NCI-H774 (cell line): ENCODE data around the gene SEMA4G.

Experiments
- DNase-seq: peaks from one replicate; lab custom pipeline; 2025; lab: John Stamatoyannopoulos, UW

Gene SEMA4G

DNA sequence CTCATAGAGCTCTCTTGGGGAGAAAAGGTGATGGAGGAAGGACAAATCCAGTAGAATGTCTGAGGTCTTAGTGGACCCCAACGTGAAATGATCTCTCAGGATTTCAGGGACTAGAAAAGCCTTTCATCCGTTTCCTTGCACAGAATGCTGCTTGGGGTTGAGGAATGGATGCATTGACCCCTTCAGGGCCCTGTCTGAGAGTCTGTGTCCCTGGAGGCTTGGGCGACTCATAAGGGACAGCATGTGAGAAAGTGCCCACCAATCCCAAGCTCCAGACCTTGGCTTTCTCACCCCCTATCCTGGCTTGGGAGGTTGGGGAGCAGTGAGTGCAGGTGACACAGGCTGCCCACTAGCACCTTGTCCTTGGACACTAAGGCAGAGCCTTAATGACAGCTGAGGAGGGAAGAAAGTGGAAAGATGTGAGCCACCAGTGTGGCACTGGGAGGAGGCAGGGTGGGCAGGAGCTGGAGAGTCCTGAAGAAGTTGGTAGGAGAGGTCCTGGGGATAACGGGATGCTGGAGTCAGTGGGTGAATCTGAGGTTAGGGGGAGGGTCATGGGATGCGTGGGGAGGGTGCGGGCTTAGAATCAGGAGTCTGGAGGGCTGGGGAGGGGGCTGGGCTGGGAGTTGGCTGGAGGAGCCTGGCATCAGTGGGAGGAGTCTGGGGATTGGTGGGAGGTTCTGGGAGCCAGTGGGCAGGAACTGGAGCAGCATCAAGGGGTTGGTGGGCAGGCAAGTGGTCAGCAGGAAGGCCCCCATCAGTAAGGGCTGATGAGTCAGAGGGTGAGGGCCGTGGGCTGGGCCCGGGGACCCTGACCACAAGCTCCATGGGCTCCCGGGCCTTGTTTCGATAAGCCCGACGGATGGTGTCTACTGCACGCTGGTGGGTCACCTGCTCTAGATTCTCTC, 38.9 kb downstream of the SEMA4G start:
- no peak for DNase-seq

GRCh38 chr10:101008823-101009423, 39.6 kb downstream of the SEMA4G start:
- no peak for DNase-seq

GRCh38 chr10:101010329-101010728, 41.0 kb downstream of the SEMA4G start:
- DNase-seq, result no peak

DNA sequence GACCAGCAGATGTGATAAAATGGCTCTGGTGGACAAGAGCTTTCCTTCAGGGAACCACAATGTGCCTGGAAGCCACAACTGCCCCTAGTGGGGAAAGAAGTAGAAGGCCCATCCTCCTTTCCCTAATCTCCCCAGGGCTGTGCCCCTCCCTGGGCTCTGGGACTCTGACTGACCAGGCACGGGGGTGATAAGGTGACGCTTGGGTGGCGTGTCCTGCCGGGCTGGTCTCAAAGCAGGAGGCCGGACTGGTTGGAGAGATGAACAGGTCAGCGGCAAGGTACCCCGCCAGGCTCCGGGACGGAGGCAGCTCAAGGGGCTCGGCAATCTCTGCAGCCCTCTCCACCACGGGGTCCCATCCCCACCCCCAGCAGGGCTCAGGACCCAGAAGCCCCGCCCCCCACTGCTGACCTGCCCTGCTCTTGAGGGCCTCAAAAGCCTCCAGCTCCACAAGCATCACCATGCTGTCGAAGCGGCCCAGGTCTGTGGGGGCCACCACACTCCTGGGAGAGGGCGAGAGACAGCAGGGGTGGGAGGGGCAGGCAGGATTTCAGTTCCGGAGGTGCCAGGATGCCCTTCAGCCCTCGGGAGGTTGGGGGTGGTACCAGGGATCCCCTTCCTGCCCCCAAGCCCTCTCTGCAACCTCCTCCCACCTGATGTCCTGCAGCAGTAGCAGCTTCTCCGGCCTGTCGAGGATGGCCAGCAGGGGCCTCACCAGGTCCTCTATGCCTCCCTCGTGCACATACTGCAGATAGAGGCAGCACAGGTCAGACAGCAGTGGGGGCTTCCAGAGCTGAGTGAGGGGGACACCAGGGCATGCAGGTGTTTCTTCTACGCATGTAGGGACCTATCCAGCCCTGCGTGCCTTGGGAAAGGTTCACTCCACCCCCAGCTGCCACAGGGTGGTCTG, 42.5 kb downstream of the SEMA4G start:
- DNase-seq, result no peak

- peak; percentile 16 for DNase-seq
Measured at GRCh38 chr10:101012525-101013364, 43.4 kb downstream of the SEMA4G start.

- DNase-seq, result no peak
Measured at GRCh38 chr10:101013365-101013825, 44.1 kb downstream of the SEMA4G start.

DNA sequence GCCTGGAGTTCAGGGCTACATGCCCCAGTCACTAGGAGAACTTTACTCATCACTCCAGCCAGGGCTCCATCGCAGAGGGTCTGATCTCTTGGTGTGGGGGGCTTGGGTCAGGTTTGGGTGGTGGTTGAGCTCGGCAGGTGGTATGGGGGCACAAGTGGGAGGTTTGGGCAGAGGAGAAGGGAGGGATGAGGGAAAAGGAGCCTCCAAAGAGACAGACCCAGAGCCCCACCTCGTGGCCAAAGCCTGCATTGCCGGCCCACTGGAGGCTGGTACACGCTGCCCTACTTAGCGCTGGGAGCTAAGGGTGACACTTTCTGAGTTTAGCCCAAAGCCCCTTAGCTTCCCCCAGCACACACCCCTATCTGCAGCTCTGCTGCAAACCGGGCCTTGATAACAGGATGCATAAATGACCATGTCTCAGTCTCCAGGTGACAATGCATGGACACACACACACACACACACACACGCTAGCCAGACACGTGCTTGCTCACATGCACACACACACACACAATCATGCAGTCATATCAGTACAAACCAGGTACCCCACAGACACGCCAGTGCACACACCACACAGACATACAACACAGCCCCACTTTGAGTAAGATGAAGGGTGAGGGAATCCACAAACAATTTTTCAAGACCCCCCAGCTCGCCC, 45.1 kb downstream of the SEMA4G start:
- no peak for DNase-seq

DNA sequence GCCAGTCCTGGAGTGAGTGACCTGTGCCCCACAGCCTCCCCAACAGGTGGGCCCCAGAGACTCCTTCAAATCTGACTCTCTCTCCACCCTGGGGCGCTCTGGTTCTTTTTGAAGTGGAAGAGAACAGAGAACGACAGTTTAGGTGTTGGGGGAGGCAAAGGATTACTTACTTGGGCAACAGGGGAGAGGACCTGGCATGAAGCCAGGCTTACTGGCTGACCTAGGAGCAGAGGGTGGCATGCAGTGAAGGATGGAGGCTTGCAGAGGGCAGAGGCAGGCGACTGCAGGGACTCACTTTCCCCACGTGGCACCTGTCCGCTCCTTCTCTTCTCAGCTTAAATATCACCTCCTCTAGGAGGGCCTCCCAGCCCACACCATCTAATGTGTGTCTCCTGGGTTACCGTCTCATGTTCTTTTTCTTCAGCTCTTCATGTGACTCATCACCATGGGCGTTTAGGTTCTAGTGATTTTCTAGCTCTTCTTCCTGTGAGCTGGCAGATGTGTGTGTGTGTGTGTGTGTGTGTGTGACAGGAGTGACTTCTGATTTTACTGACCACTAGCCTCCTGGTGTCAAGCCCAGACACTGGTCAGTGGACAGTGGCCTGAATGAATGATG, 45.8 kb downstream of the SEMA4G start:
- DNase-seq, result no peak

- DNase-seq, result no peak
Measured at GRCh38 chr10:101015582-101015973, 46.3 kb downstream of the SEMA4G start.

DNA sequence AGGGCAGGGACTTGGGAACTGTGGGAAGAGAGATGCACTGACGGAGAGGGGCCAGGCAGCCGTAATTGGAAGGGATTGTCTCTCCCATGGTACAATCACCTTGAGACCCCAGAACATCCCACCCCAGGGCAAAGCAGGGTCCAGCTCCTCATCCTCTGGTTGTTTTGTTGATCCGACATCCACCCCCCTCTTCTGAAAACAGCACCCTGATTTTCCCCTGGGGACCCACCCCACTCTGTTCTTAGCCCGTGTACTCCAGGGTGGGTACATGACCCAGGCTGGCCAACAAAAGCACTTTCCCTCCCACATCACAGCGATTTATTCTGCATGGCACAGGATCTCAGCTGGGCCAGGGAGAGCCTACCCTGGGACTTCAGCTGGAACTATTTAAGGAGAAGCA, 47.5 kb downstream of the SEMA4G start:
- DNase-seq, result no peak

GRCh38 chr10:101018118-101018599, 48.9 kb downstream of the SEMA4G start:
- DNase-seq, result no peak

DNA sequence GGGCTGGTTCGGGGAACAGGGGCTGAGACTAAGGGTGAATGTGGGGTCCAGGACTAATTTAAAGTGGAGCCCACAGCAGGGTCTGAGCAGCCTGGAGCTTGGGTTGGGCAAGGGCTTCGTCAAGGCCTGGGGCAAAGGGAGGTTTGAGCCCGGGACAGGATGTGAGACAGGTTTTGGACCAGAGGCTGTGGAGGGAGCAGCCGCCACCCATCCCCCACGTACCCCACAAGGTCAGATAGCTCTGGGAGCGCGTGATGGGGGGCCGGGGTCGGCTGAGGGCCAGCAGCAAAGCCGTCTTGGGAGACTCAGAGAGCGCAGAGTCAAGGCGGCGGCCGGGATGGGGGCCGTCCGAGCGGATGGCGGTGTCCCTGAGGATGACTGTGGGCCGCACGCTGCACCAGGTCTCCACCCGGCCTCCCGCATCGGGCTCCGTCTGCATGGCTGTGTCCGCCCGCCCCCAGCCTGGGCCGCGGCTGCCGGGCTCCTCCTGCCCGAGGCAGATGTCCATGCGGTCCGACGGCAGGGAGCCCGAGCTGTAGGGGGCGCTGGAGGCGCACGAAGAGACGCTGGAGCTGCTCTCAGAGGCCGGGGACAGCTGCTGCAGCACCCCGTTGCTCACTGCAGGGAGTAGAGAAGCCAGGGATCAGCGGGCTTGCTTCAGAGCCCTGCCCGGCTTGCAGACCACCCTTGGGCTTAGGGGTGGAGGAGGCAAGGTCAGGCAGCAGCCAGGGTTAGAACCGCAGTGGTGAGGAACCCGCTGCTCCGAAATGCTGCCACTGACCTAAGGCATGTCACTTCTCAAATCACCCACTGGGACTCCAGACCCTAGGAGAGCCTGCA, 49.5 kb downstream of the SEMA4G start:
- peak; percentile 41 for DNase-seq
